Subcutaneous adipose tissue (tissue), 4 donors: ENCODE data around the gene ALG2. TPM values are rescaled to one million over a fixed set of nuclear protein-coding genes. Genes with fewer than 3 reads are reported as not detected.

ENCODE experiments used
- CTCF ChIP-seq: fragments of 450-650 bp; IDR thresholded peaks from one replicate; pipeline ENCODE4 v1.5.1; 2016; ENCODE audit warnings: low read depth, mild to moderate bottlenecking, control low read depth, antibody characterized with exemption, moderate library complexity
- total RNA-seq, 4 donors: library from RNA; depleted of rRNA; stranded (reverse); fragments of >200 nt; gene quantifications; one replicate each; pipeline ENCODE4 v1.1.0, GENCODE V29; 2016

ALG2 gene
- total RNA-seq, 4 donors from 2014 or later = 17.0 to 39.1 (median 22.4) TPM

GRCh38 chr9:99235069-99235468 lies 13.3 kb upstream of the ALG2 start:
- no peak for TF ChIP-seq CTCF

DNA sequence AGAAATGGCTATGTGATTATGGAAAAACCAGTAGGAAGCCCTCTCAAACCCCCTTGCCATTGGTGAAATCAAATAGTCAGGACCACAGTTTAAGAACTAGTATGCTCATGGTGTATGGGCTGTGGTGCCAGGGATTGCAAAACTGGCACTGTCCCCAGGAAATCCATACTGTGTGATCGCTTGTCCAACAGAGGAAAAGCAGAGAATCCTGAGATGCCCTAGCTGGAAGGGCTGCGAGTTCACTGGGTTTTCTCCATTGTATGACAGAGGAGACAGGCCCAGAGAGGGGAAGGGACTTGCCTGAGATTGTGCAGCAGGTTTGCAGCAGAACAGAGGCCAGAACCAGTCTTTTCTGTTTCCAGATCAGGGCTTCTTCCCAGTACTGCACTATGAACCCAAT lies 12.9 kb upstream of the ALG2 start:
- TF ChIP-seq CTCF = no peak

DNA sequence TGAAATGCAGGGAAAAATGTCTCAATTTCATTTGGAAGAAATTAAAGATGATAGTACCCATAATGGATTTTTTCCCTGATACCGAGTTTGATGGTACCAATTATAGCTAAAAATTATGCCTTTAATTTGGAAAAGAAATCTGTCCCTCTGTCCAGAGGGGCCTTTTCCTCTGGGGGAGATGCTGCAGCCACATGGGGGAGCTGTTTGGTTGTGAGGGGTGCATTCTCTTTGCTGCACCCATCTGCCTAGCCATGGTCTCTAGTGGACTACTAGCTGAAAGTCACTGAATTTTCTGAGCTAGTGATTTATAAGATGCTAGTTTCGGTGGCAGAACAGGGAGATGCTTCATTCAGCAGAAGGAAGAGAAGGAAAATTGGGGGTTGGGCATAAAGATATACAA lies 10.0 kb upstream of the ALG2 start:
- no peak for TF ChIP-seq CTCF

- TF ChIP-seq CTCF = no peak
These were observed 8.5 kb upstream of the ALG2 start for GRCh38 chr9:99230206-99230605.

DNA sequence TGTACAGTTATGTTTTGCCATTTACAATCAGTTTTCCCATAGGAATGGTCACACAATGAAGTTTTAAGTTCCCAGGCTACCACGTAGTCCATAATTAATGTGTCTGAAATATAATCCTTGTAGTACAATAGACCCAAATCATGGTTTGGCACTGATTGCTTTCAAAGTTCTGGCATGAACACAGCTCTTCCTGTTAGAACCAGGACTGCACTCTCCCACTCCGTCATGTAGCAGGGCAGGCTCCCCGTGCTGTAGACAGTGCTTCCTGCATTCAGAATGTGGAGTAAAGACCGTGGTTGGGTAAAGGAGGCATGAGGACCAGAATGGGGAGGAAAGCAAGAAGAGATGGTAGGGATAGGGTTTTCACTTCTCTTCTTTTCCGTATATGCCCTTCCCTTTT lies 4.3 kb upstream of the ALG2 start:
- no peak for TF ChIP-seq CTCF

GRCh38 chr9:99224445-99224844 lies 2.7 kb upstream of the ALG2 start:
- no peak for TF ChIP-seq CTCF

- no peak for TF ChIP-seq CTCF
These were observed 901 bp upstream of the ALG2 start for GRCh38 chr9:99222416-99223270.
